ENCODE results near the gene RAB31. TPM values are rescaled to one million over a fixed set of nuclear protein-coding genes. Genes with fewer than 3 reads are reported as not detected.

RAB31 gene
- total and polyA plus RNA-seq, 10 donors = 12.3 to 112 (median 72.6) TPM

DNA sequence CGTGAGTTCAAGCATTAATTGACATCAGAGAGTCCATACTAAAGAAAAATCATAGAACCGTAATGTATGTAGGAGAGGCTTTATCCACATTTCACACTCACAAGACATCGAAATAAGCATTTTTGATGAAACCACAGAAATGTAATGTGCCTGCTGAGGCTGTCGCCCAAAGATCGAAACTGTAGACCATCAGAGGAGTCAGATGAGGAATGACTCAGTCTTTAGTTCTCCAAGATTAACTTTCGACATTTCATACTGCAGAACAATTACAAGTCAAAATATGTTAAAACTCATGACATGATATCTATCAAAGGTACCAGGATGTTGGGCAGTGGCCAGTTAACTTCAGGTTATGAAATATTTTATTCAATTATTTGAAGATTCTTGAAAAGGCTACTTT lies 79.6 kb downstream of the RAB31 start:
- Histone ChIP-seq H3K4me1 (peaks cover 0 to 24% (median 5%) of the 10 kb centered on the region in 6 donors), H3K27me3 (replicated peaks in 1 of 7) (no peaks in the 10 kb centered on the region), H3K27ac (no peak overlapping the region), H3K9me3 (peaks cover 0 to 4% (median 0%) of the 10 kb centered on the region in 8 donors), H3K36me3 (peaks cover 0 to 22% (median 0%) of the 10 kb centered on the region in 6 donors), H3K4me3 (no peak overlapping the region)
- intact Hi-C loops (cut with DNase I; ENCODE audit: low total_unique reads) = no loop called here
- no peak for TF ChIP-seq POLR2A (IDR thresholded peaks at IDR 0.05)
- TF ChIP-seq, protein P1, sequence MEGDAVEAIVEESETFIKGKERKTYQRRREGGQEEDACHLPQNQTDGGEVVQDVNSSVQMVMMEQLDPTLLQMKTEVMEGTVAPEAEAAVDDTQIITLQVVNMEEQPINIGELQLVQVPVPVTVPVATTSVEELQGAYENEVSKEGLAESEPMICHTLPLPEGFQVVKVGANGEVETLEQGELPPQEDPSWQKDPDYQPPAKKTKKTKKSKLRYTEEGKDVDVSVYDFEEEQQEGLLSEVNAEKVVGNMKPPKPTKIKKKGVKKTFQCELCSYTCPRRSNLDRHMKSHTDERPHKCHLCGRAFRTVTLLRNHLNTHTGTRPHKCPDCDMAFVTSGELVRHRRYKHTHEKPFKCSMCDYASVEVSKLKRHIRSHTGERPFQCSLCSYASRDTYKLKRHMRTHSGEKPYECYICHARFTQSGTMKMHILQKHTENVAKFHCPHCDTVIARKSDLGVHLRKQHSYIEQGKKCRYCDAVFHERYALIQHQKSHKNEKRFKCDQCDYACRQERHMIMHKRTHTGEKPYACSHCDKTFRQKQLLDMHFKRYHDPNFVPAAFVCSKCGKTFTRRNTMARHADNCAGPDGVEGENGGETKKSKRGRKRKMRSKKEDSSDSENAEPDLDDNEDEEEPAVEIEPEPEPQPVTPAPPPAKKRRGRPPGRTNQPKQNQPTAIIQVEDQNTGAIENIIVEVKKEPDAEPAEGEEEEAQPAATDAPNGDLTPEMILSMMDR (IDR thresholded peaks at IDR 0.05 in 8 of 11, conservative IDR thresholded peaks at IDR 0.05 in 3 of 11) = no peak
- no peak for TF ChIP-seq POLR2AphosphoS5 (IDR thresholded peaks at IDR 0.05)
- no peak for DNase-seq
- WGBS, 5 donors = 87 to 96% (median 90%) methylated on average over 6 of the region's 6 CpGs

DNA sequence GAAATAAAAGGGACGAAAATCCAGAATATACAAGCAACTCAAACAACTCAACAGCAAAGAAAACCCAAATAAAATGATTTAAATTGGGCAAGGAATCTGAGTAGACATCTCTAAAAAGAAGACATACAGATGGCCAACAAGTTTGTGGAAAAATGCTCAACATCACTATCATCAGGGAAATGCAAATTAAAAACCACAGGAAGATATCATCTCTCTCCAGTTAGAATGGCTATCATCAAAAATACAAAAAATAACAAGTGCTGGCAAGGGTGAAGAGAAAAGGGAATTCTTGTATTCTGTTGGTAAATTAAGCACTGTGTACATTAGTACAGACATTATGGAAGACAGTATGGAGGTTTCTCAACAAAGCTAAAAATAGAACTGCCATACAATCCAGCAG lies 80.0 kb downstream of the RAB31 start:
- no peak overlapping the region for H3K4me3 ChIP-seq
- H3K9me3 ChIP-seq = peaks cover 0 to 4% (median 0%) of the 10 kb centered on the region in 8 donors
- no peaks in the 10 kb centered on the region for H3K27me3 ChIP-seq (replicated peaks in 1 of 7)
- TF ChIP-seq, protein P1 (IDR thresholded peaks at IDR 0.05 in 8 of 11, conservative IDR thresholded peaks at IDR 0.05 in 3 of 11) = no peak
- TF ChIP-seq POLR2A (IDR thresholded peaks at IDR 0.05) = no peak
- peaks cover 0 to 24% (median 3%) of the 10 kb centered on the region in 6 donors for H3K4me1 ChIP-seq
- WGBS, 5 donors = 80 to 98% (median 90%) methylated on average over 1 of the region's 1 CpG
- intact Hi-C loops (cut with DNase I; ENCODE audit: low total_unique reads) = no loop called here
- H3K27ac ChIP-seq = no peak overlapping the region
- peaks cover 0 to 25% (median 0%) of the 10 kb centered on the region in 6 donors for H3K36me3 ChIP-seq
- DNase-seq = no peak

DNA sequence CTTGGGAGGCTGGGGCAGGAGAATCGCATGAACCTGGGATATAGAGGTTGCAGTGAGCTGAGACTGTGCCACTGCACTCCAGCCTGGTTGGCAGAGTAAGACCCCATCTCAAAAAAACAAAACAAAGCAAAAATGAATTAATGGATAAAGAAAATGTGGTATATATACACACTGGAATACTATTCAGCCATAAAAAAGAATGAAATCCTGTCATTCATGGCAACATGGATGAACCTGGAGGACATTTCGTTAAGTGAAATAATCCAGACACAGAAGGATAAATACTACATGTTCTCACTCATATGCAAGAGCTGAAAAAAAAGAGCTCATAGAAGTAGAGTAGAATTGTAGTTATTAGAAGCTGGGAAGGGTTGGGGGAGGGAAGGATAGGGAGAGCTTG lies 80.8 kb downstream of the RAB31 start:
- no peak for DNase-seq
- Histone ChIP-seq H3K27ac (no peak overlapping the region), H3K36me3 (peaks cover 0 to 32% (median 0%) of the 10 kb centered on the region in 6 donors), H3K4me3 (no peak overlapping the region), H3K4me1 (peaks cover 0 to 18% (median 1%) of the 10 kb centered on the region in 6 donors), H3K27me3 (replicated peaks in 1 of 7) (no peaks in the 10 kb centered on the region), H3K9me3 (peaks cover 0 to 4% (median 0%) of the 10 kb centered on the region in 8 donors)
- WGBS, 5 donors = 86 to 96% (median 90%) methylated on average over 2 of the region's 2 CpGs
- TF ChIP-seq POLR2A (IDR thresholded peaks at IDR 0.05) (no peak), POLR2AphosphoS5 (IDR thresholded peaks at IDR 0.05) (no peak)
- TF ChIP-seq, protein P1 (IDR thresholded peaks at IDR 0.05 in 8 of 11, conservative IDR thresholded peaks at IDR 0.05 in 3 of 11) = no peak
- intact Hi-C loops (cut with DNase I; ENCODE audit: low total_unique reads) = no loop called here

DNA sequence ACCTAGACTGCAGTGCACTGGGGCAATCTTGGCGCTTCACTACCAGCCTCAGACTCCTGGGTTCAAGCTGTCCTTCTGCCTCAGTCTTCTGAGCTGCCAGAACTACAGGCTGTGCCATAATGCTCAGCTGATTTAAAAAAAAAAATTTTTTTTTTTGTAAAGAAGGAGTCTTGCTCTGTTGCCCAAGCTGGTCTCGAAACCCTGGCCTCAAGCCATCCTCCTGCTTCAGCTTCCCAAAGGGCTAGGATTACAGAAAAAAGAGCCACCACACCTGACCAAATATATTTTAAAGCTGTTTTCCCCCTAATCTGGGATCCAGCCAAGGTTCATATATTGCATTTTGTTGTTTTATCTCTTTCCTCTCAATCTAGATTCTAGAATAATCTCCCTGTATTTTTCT lies 82.2 kb downstream of the RAB31 start:
- H3K27me3 ChIP-seq (replicated peaks in 1 of 7) = no peaks in the 10 kb centered on the region
- TF ChIP-seq POLR2AphosphoS5 (IDR thresholded peaks at IDR 0.05) (no peak), POLR2A (IDR thresholded peaks at IDR 0.05) (no peak)
- TF ChIP-seq, protein P1 (IDR thresholded peaks at IDR 0.05 in 8 of 11, conservative IDR thresholded peaks at IDR 0.05 in 3 of 11) = no peak
- intact Hi-C loops (cut with DNase I; ENCODE audit: low total_unique reads) = no loop called here

More for the DNA sequence above, 82.2 kb downstream of the RAB31 start:
- H3K4me1 ChIP-seq = peaks cover 0 to 17% (median 1%) of the 10 kb centered on the region in 6 donors
- peaks cover 0 to 4% (median 0%) of the 10 kb centered on the region in 8 donors for H3K9me3 ChIP-seq
- whole genome bisulfite sequencing, 5 donors = 75 to 94% (median 81%) methylated on average over 2 of the region's 2 CpGs
- DNase-seq = no peak
- no peak overlapping the region for H3K4me3 ChIP-seq
- H3K36me3 ChIP-seq = peaks cover 0 to 40% (median 0%) of the 10 kb centered on the region in 6 donors
- peak overlapping the region in 1 of 8 donors; percentile 37 for H3K27ac ChIP-seq
